GM12872 (cell line): ENCODE data around the gene PITPNM1.

ENCODE experiments used
- CTCF ChIP-seq: IDR thresholded peaks from 3 replicates; pipeline ENCODE4 v1.5.1; 2011; ENCODE audit warnings: low read depth, mild to moderate bottlenecking, low read length, moderate library complexity; ENCODE audit not compliant: insufficient read depth

The PITPNM1 gene

DNA sequence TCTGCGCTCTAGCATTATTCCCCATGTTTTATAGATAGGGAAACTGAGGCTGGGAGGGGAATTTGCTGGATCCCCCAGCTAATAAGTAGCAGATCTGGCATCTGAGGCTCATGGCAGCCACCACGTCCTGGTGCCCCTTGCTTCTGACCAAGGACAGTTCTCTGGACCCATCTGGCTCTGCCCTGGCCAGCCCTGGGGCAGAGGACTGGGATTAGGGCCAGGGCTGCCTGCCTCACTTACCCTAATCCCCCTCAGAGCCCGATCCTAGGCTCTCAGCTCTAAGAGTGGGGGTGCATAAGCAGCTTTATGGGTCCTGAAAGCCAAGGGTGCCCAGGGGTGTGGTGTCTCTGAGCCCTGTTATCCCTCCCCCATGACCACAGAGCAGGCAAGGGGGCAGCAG lies 50.1 kb downstream of the PITPNM1 start, which contains the start of gene CABP4:
CABP4 (plus strand) TSS at position 301 of the 400 bp plus-strand sequence; CDS start at position 371, 70 bp downstream.
- TF ChIP-seq CTCF: no peak

DNA sequence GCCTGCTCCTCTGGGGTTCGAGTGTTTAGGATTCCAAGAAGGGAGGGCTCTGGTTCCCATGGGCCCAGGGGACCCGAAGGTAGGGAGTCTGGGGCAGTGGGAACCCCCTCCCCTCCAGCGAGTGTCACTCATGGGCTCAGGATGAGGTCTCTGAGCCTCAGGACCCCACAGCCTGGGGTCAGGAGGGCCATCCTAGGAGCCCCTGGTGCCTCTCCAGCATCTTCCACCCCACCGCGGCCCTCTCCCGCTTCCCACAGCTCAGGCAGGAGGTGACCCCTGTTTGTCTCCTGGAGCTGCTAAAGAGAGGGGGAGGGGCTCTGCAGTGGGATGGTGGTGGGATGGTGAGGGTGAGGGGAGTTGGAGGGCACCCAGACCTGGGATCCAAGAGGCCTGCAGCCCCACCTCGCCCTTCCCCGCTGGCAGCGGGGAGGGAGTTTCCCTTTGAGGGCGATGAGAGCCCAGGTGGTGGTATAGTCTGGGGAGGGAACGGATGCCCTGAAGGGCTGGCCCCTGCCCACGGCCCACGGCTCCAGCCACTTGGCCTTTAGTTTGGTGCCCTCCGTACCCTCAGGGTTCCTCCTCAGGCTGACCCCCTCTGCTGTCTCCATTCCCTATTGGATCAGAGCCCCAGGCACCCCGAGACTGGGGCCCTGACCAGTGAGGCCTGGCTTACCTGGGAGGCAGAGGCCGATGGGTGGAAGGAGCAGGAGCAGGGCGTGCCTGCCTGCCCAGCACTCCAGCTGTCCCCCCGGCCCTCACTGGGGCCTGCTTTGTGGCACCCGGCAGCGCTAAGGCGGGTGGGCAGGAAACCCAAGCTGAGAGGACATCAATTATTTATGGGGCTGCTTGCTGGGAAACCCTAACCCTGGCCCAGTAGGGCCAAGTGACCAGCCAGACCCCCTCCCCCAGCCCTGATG lies 51.1 kb downstream of the PITPNM1 start:
- no peak for TF ChIP-seq CTCF

DNA sequence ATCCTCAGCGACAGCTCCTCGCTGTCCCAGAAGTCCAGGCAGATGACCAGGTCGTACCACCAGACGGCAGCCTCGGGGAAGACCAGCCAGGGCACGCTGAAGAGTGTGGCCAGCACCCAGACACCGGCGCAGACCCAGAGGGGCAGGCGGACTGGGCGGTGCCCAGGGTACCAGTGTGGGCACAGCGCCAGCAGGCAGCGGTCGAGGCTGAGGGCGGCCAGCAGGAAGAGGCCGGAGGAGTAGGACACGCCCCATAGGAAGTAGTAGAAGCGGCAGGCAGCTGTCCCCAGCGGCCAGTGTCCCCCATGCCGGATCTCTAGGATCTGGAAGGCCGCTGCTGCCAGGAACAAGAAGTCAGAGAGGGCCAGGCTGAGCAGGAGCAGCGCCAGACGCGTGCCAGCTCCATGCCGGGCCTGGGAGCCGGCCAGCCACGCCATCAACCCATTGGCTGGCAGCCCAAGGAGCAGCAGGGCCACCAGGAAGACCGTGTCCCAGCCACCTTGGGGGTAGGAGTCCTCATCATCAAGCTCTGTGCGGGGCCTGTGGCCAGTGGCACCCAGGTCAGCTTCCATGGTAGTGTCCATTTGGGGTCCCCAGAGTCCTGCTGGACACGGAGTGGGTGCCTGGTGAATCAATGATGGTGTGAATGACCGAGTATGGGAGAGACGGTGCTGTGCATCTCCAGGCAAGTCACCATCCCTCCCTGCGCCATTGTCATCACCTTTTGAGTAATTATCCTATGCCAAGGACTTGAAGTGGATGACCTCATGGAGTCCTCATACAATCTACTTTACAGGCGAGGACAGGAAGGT lies 52.8 kb downstream of the PITPNM1 start, which contains the start of gene GPR152:
GPR152 (minus strand) TSS at position 589 of the 812 bp plus-strand sequence; CDS start at position 584, 5 bp downstream.
- TF ChIP-seq CTCF: no peak

- no peak for TF ChIP-seq CTCF
Observed at GRCh38 chr11:67451658-67451976, 53.5 kb downstream of the PITPNM1 start.

DNA sequence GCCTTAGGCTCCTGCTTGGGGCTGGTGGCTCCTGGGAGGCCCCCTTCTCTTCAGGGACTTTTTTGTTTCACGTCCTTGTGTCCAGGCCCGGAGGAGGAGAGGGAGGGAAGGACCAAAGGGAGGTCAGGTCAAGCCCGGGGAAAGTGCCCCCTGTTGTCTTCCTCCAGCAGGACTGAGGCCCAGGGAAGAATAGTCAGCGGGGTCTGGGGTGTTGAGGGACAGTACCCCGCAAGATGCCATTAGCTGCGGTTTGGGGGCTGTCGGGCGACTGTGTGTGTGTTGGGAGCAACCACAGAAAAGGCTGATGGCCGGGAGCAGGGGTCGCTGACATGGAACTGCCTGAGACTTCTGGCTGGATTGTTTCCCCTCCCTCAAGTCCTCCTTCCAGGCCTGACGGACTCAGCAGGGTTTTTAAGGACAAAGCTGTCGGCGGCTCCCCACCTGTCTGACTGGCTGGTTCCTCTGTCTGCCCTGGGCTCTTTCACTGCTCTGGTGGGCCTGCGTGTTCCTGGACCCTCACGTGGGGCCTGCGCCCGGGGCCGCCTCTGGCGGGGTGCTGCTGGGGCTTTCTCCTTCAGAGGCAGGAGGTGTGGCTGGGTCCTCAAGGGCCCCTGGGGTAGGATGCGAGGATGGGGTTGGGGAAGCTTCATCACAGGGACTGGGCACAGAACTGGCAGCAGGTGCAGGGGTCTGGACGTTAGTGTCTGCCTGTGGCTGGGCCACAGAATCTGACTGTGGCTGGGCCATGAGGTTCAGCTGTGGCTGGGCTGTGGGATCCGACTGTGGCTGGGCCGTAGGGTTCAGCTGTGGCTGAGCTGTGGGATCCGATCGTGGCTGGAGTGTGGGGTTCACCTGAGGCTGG lies 54.1 kb downstream of the PITPNM1 start:
- TF ChIP-seq CTCF: no peak

- no peak for TF ChIP-seq CTCF
Observed at GRCh38 chr11:67449116-67449844, 55.9 kb downstream of the PITPNM1 start.
